HG02610 (cell line): ENCODE results near the gene CCDC77.

ENCODE experiments used
- ATAC-seq: cut with Tn5 transposase; IDR thresholded peaks from one replicate; pipeline ENCODE4 v1.9.1; 2021; ENCODE audit warnings: mild to moderate bottlenecking, moderate library complexity; ENCODE audit not compliant: unreplicated experiment

The CCDC77 gene

DNA sequence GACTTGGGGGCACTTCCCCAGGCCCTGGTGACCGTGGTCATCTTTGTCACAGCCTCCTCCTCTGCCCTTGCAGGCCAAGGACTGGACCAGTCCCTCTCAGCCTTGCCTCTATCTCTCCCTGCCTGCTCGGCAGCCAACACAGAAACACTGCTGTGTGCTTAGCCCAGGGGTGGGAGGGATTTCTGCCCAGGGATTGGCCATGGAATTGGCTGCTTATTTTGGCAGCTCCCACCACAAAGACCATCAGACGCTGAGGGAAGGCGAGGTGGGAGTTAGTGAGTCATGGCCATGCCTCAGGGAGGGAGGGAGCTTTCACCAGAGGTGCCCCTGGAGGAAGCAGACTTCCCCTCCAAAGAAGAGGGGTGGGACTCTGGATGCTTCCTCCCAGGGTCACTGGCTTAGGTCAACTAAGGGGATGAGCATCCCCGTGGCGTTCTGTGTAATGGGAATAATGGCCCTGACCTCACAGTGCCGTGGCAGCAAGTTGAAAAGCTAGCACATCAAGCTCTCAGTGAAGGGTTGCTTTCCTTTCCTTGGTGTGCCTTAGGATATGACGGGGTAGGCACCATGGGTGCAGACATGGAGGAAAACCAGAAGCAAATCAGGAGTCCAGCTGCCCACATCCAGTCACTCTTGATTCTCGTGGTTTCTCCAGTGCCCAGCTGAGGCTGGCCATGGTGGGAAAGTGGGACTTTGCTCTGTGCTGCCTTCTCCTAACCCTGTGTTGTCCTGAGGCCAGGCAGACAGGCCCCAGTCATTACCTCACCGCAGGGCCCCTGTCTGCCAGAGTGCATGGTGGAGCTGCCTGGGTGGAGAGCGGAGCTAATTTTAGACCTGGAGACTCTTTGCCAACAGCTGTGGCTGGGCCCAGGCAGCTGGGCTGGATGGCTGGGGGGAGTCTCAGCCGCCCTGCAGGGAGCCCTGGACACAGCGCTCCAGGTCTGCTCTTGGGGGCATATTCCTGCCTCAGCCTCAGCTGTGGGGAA lies 79.7 kb downstream of the CCDC77 start:
- no peak for ATAC-seq

DNA sequence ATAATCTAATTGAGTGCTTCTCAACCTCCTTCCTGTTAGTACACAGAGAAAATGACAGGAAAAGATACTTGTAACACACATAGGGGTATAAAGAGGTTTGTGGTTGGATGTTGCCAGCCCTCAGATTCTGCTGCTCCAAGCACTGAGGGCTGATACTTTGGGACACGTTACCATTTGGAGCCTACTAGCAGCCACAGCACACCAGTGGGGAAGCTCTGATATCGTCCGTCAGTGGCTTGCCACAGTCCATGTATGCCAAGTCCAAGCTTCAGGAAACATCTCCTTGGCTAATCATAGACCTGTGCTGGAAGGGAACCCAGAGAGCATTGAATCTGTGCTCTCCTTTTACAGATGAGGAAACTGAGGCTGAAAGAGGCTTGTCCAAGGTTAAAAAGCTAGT lies 80.6 kb downstream of the CCDC77 start:
- ATAC-seq, result no peak

DNA sequence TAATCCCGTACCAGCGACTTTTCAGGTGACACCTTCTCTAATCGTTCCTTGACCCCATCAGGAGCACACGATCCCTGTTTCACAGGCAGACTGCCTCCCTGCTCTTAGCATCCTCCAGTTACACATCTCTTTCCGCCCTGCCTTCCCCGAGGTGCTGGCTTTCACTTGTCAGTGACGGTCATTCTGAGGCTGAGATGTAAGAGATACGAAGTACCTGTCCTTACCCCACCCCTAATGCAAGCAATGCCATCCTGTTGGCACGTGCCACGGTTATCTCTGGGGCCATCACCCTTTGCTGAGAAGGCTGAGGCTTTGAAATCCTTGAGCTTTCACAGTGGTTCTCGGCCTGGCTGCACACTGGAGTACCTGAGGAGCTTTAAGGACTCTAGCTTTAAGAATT lies 82.7 kb downstream of the CCDC77 start:
- no peak for ATAC-seq

DNA sequence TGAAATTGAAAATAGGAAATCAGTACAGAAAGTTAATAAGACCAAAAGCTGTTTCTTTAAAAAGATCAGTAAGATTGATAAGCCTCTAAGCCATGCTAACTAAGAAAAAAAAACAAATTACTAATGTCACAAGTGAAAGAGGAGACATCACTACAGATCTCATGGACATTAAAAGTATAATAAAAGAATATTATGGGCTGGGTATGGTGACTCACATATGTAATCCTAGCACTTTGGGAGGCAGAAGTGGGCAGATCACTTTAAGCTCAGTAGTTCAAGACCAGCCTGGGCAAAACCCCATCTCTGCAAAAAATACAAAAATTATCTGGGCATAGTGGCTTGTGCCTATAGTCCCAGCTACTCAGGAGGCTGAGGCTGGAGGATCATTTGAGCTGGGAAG lies 88.8 kb downstream of the CCDC77 start:
- no peak for ATAC-seq
